Testis (tissue), 3 donors: ENCODE measurements around the gene ARF5. TPM values are rescaled to one million over a fixed set of nuclear protein-coding genes. Genes with fewer than 3 reads are reported as not detected.

Experiments used
- DNase-seq: peaks from one replicate; pipeline ENCODE4 v3.0.0-alpha.2; 2019
- H3K27ac ChIP-seq, 2 donors: fragments of 200-600 bp; sonication (generic); one replicate each; pipeline ENCODE4 v1.5.1; 2019
- H3K27me3 ChIP-seq: fragments of 200-600 bp; sonication (generic); one replicate; pipeline ENCODE4 v1.5.1; 2019
- H3K36me3 ChIP-seq: fragments of 200-600 bp; sonication (generic); one replicate; pipeline ENCODE4 v1.5.1; 2017; ENCODE audit warnings: low read depth; ENCODE audit errors: missing control alignments
- H3K4me1 ChIP-seq: fragments of 200-600 bp; sonication (generic); one replicate; pipeline ENCODE4 v1.5.1; 2019
- H3K4me3 ChIP-seq, 2 donors: fragments of 200-600 bp; sonication (generic); one replicate each; pipeline ENCODE4 v1.5.1; 2017 to 2019
- H3K9me3 ChIP-seq: fragments of 200-600 bp; sonication (generic); one replicate; pipeline ENCODE4 v1.5.1; 2017
- CTCF ChIP-seq, 3 experiments: fragments of 450-650 bp in 2 of 3; fragments of 200-600 bp in 1 of 3; sonication (generic) in 1 of 3; IDR thresholded peaks; one replicate each; pipeline ENCODE4 v1.5.1; 2016 to 2019; ENCODE audit warnings: antibody characterized with exemption in 3 of 3, mild to moderate bottlenecking in 2 of 3, moderate library complexity in 1 of 3
- POLR2A ChIP-seq: fragments of 450-650 bp; IDR thresholded peaks from one replicate; pipeline ENCODE4 v1.6.1; 2017; ENCODE audit warnings: antibody characterized with exemption, mild to moderate bottlenecking, moderate library complexity
- WGBS, 2 donors: methylation state at CpG; one replicate each; pipeline ENCODE4 v1.1.5; 2018; 5-methylcytosine and 5-hydroxymethylcytosine counted together
- intact Hi-C: fragments of 100-400 bp; cut with DNase I; formaldehyde crosslinking; loops from one replicate; pipeline ENCODE4 v1.15.1; 2023; ENCODE audit warnings: low total_unique reads
- polyA plus RNA-seq: library from polyadenylated mRNA; stranded (reverse); fragments of 350-450 nt; fragmentation: Illumina TruSeq; extraction: RNeasy Lipid Tissue Mini Kit (QIAGEN cat#74804); gene quantifications from one replicate; pipeline ENCODE4 v1.2.3, GENCODE V29; 2014; ENCODE audit warnings: low read depth, low replicate concordance; ENCODE audit not compliant: insufficient read depth
- total RNA-seq, 2 donors: library from RNA; depleted of rRNA; stranded (reverse); fragments of >200 nt; gene quantifications; one replicate each; pipeline ENCODE4 v1.2.3, GENCODE V29; 2016

ARF5 gene
- total and polyA plus RNA-seq, 3 donors from 2014 or later: 161 to 190 (median 171) TPM

- no peaks in the 10 kb centered on the region for H3K4me1 ChIP-seq
- H3K27me3 ChIP-seq: no peaks in the 10 kb centered on the region
- intact Hi-C loops: no loop called here
- no peak within 1 kb of the TSS for H3K27ac ChIP-seq
- WGBS, 2 donors: 50 to 60% methylated on average over 2 of the region's 2 CpGs
- DNase-seq: no peak
- H3K4me3 ChIP-seq: no peak within 1 kb of the TSS
- no peaks in the 10 kb centered on the region for H3K36me3 ChIP-seq
- H3K9me3 ChIP-seq: no peaks in the 10 kb centered on the region
- TF ChIP-seq POLR2A (no peak), CTCF (IDR thresholded peaks at IDR 0.05) (no peak)
Measured at GRCh38 chr7:127618042-127618441, 29.8 kb downstream of the ARF5 start, which contains the start of gene PAX4. TSS of gene PAX4 (minus strand) at chr7:127618142. CDS start at chr7:127615928, 2,214 bp downstream.

- H3K36me3 ChIP-seq: no peaks in the 10 kb centered on the region
- no peaks in the 10 kb centered on the region for H3K9me3 ChIP-seq
- H3K27me3 ChIP-seq: no peaks in the 10 kb centered on the region
- H3K27ac ChIP-seq: no peak overlapping the region
- no peak overlapping the region for H3K4me3 ChIP-seq
- intact Hi-C loops: no loop called here
- no peaks in the 10 kb centered on the region for H3K4me1 ChIP-seq
- TF ChIP-seq CTCF (IDR thresholded peaks at IDR 0.05): no peak
- TF ChIP-seq POLR2A: no peak
- WGBS, 2 donors: 50 to 90% methylated on average over 1 of the region's 1 CpG
- DNase-seq: no peak
Measured at GRCh38 chr7:127618775-127619174, 30.6 kb downstream of the ARF5 start.

GRCh38 chr7:127619681-127620405 is 31.6 kb downstream of the ARF5 start:
- DNase-seq: no peak
- H3K4me3 ChIP-seq: no peak overlapping the region
- 4% methylated on average over 23 to 27 of the region's 27 CpGs for WGBS, 2 donors
- no peaks in the 10 kb centered on the region for H3K4me1 ChIP-seq
- no peaks in the 10 kb centered on the region for H3K36me3 ChIP-seq
- H3K27me3 ChIP-seq: no peaks in the 10 kb centered on the region
- intact Hi-C loops: no loop called here
- TF ChIP-seq POLR2A (no peak), CTCF (IDR thresholded peaks at IDR 0.05) (no peak)
- no peaks in the 10 kb centered on the region for H3K9me3 ChIP-seq
- H3K27ac ChIP-seq: no peak overlapping the region

- DNase-seq: no peak
- 1 to 3% methylated on average over 19 to 24 of the region's 24 CpGs for WGBS, 2 donors
- Histone ChIP-seq H3K36me3 (no peaks in the 10 kb centered on the region), H3K27me3 (no peaks in the 10 kb centered on the region), H3K9me3 (no peaks in the 10 kb centered on the region), H3K4me3 (no peak overlapping the region), H3K4me1 (no peaks in the 10 kb centered on the region), H3K27ac (no peak overlapping the region)
- intact Hi-C loops: no loop called here
- TF ChIP-seq CTCF (IDR thresholded peaks at IDR 0.05) (no peak), POLR2A (no peak)
Measured at GRCh38 chr7:127620406-127621233, 32.4 kb downstream of the ARF5 start.
